Endothelial cell of hepatic sinusoid (primary cell): ENCODE results near the gene ABR.
"Not testable (repeated sequence)": the region's sequence is repeated elsewhere in the genome, so short reads cannot be mapped to it uniquely, and the experiment has no call there.

Source experiments
- in situ Hi-C: cut with HindIII; loops from 2 replicates; pipeline ENCODE4 v1.10.0; 2017; ENCODE audit warnings: low sequenced_read_pairs

The ABR gene

DNA sequence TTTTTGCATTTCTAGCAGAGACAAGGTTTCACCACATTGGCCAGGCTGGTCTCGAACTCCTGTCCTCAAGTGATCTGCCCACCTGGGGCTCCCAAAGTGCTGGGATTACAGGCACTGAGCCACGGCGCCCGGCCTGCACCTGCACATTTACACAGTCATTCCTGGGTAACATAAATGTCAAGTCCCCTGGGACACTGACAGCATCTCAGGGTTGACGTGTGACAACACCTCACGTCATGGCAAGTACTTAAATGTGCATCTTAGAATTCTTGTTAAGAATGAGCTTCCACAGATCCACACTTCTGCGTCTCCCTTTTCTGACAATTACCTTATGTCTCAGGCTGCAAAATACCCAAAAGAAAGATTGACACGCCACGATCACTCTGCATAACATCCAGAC, 80.5 kb downstream of the ABR start:
- in situ Hi-C loops: no loop called here

- in situ Hi-C loops: not testable (repeated sequence)
These were observed 81.6 kb downstream of the ABR start for GRCh38 chr17:1097972-1098744.

GRCh38 chr17:1096215-1096614, 83.6 kb downstream of the ABR start:
- in situ Hi-C loops: no loop called here

GRCh38 chr17:1095853-1096173, 84.0 kb downstream of the ABR start:
- in situ Hi-C loops: no loop called here

DNA sequence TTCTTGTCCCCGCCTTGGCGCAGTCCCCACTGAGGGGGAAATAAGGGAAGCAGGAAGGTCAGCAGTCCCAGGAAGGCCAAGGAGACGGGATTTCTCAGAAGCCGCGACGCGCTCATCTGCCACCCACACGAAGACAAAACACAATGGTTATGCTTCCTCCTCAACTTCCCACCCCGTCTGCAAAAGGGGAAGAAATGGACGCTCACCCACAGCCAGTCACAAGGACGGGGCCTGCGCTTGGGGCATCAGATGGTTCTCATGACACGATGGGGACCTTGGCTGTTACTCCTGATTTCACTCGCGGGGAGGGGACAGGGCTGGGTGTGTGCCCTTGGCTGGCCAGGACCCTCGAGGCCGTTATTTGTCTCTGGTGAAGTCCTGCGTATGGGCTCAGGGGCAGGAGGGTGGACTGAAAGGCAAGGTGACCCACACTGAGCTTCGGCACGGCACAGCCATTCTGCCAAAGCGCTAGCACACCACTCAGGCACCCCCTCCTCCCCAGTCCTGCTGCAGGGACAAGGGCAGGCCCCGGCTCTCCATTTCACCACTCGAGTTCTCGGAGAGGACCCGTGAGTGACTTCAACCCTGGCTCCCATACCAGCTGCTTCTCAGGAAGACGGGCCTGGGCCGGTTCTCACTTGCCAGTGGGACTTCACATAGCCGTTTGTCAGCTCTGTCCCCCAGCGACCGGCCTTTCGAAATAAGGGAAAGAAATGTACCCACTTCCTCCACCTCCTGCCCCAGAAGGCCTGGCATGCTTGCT, 84.5 kb downstream of the ABR start:
- in situ Hi-C loops: no loop called here

DNA sequence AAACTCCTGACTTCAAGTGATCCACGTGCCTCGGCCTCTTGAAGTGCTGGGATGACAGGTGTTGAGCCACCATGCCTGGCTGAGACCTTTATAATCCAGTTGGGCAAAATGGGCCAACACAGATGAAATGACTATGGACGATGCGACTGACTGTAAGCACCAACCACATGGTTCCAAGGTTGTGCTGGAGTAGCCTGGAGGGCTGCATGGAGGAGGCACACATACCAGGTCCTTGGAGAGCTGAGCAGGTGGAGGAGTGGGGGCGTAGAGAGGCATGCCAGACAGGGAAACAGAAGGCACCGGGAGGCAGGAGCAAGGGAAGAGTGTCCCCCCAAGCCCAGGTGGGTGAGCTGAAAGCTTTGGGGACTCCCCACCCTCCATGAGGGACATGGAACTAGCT, 85.2 kb downstream of the ABR start:
- in situ Hi-C loops: no loop called here

DNA sequence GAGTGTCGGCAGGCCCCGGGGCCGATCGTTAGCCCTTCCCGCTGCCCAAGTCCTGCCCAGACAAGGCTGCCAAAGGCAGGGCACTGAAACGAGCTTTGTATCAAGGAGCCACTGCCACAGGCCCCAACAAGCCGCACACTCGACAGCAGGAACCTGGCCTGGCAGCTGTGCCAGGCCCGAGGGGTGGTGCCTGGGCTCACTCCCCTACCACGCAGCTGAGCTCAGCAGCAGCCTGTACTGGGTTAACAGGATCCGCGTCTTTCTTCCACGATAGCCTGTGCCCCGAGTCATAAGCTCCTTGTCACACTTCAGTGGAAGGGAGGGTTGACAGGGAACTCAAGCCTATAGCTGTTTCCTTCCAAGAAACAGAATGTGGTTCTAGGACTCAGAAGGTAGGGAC, 87.9 kb downstream of the ABR start:
- in situ Hi-C loops: no loop called here

GRCh38 chr17:1091190-1091534, 88.6 kb downstream of the ABR start:
- in situ Hi-C loops: no loop called here

GRCh38 chr17:1090465-1091189, 89.2 kb downstream of the ABR start:
- in situ Hi-C loops: no loop called here

DNA sequence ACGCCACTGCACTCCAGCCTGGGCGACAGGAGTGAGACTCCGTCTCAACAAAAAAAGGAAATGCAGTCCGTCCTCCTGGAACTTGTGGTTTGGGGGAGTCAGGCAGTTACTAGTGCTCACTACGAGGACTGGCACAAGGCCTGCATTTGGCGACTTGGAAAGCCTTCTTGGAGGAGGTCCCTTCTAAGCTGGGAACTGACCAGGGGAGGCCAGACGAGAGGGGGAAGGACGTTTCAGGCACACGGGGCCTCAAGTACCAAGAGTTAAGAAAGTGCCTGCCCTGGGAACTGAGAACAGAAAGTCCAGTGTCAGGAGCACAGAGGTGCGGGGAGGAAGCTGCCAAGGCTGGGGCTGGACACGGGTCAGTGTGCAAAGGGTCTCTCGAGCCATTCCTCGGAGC, 89.9 kb downstream of the ABR start:
- in situ Hi-C loops: no loop called here

- in situ Hi-C loops: no loop called here
These were observed 92.2 kb downstream of the ABR start for GRCh38 chr17:1087381-1088241.

- in situ Hi-C loops: loop anchor here (5.0 kb wide), 1 partner anchor 64 kb away; no protein-coding TSS in a partner anchor
These were observed 96.2 kb downstream of the ABR start for GRCh38 chr17:1083451-1084187.

- in situ Hi-C loops: loop anchor here (5.0 kb wide), 1 partner anchor 65 kb away; no protein-coding TSS in a partner anchor
These were observed 97.2 kb downstream of the ABR start for GRCh38 chr17:1082579-1082978.

DNA sequence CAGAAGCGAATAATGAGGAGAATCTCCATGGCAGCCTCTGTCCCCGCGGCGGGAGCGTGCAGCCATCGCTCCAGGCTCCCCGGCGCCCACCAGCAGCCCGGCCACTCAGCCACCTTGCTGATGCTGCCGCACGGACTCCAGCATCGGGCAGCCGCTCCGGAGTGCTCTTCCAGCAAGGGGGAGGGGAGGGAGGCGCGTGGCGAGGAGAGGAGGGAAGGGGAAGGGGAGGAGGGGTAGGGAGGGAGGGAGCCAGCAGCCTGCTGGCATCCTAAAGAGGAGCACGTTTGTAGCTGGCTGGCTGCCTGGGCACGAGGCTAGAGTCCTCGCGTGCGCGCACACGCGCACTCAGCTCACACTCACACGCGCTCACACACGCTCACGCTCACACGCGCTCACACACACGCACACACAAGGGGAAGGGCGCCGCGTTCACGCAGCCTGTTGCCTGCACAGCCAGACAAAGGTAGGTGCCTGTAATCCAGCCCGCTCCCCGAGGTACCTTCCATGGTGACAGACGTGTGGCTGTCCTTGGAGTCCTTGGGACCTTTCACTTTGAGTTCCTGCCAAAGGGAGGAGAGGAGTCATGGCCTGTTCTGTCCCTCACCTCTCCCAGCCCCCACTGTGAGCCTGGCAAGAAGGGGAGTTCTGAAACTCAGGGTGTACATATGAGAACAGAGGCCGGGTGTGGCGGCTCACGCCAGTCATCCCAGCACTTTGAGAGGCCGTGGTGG, 100.8 kb downstream of the ABR start:
- in situ Hi-C loops: no loop called here

- in situ Hi-C loops: no loop called here
These were observed 101.6 kb downstream of the ABR start for GRCh38 chr17:1077986-1078711.

DNA sequence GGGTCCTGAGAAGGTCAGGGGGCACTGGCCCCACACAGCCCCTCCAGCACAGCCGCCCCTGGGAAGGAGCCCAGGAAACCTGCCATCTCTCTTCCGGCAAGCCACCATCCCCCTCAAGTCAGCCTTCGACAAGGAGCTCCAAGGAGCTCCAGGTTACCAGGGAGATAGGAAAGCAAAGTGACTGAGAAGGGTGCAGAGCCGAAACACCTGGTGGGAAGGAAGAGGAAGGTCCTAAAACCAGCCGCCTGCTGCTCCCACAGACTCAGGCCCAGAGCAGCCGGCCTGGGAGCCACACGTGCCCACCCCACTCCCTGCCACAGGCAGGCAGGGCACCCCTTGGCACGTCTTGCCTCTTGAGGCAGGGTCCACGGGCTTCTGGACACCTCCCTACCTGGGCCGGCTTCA, 102.2 kb downstream of the ABR start:
- in situ Hi-C loops: no loop called here

DNA sequence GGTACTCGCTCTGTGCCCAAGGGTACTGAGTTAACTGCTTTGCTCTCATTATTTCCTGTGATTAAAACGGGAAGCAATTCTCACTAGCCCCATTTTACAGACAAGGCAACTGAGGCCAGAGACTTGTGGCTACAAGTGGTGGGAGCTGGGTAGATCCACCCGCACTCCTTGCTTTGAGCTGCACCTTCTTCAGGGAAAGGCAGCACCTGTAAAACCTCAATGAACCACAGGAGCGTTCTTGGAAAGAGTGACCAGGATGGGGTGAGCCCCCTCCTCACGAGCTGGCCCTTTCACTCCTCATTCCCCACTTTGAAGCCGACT, 102.8 kb downstream of the ABR start:
- in situ Hi-C loops: no loop called here

DNA sequence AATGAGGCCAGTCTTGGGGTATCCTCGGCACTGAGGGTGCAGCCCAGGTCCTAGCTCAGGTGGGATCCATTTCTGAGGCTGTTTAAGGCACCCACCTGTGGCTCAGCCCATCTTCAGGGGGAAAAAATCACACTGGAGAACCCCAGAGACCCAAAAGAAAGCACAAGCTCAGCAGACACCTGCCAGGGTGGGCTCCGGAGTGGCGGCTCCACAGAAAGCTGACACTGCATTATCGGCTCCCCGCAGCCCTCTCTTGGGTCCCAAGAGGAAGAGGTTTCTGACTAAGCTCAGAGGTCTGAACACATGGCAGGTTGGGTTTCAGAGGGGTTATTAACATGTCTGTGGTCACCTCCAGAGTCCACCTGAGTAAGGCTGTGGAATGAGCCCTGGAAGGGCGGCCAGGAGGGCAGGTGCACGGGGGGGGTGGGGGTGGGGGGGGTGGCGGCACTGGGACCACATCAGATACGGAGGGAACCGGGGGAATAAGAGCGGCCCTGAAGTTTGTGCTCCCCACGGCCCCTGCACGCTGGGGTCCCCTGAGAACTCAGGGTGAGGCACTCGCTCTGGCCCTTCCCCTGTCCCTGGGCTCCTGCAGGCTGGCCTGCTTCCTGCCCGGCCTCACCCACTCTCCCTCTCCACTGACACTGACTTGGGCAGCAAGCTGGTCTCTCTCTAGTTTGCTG, 103.3 kb downstream of the ABR start:
- in situ Hi-C loops: no loop called here
